ENCODE data around the gene FILIP1L. TPM values are rescaled to one million over a fixed set of nuclear protein-coding genes. Genes with fewer than 3 reads are reported as not detected.

Gene FILIP1L
- total and polyA plus RNA-seq, 2 of the 13 experiments (the other 11 are each of a cell fraction or from before 2014, with no cell fraction given), result 8.1 to 187 TPM

DNA sequence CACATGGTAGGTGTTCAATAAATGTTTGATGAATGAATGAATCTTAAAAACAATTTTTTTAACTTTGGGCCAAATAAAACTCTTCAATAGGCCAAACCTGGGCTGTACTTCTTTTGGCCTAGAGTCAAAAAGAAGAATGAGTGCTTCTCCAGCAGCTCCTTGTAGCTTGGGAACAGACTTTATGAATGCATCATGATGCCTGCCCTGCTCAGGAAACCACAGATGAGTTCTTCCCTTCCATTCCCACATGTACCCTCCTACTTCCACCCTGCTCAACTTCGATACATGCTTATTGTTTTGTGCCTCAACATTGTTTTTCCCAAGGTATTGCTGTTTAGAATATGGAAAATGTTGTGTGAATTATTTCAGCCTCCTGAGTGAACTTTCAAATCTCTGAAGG, 87.0 kb downstream of the FILIP1L start:
- in situ Hi-C loops (cut with HindIII; ENCODE audit: extremely low pct_ligation_motif_present, low pct_unique_long_range_greater_than_20kb) (no loop called here), intact Hi-C loops (cut with micrococcal nuclease; ENCODE audit: unreplicated experiment) (no loop called here)
- Histone ChIP-seq H2AFZ (ENCODE audit: low read length) (no peak overlapping the region), H3K27ac (ENCODE audit: extremely low read length, insufficient read depth, low read length) (no peak overlapping the region), H3K9me3 (ENCODE audit: low read length) (no peaks in the 10 kb centered on the region), H3K4me2 (ENCODE audit: low read depth, low read length) (no peak overlapping the region), H3K79me2 (ENCODE audit: insufficient read depth, low read length) (no peaks in the 10 kb centered on the region), H3K4me3 (replicated peaks in 1 of 3; ENCODE audit: insufficient read depth in 1 of 3, low read depth in 2 of 3, low read length in 3 of 3) (no peak overlapping the region), H3K27me3 (ENCODE audit: control insufficient read depth in 1 of 2, insufficient read depth in 2 of 2, low read length in 2 of 2) (no peaks in the 10 kb centered on the region), H3K36me3 (replicated peaks in 1 of 2; ENCODE audit: control insufficient read depth in 1 of 2, insufficient read depth in 2 of 2, low read length in 2 of 2) (no peaks in the 10 kb centered on the region; a peak in 1 of 5 replicates), H3K9ac (ENCODE audit: insufficient read depth, low read depth, low read length) (no peak overlapping the region), H3K4me1 (ENCODE audit: insufficient read depth, low read length) (peaks cover 33% of the 10 kb centered on the region), H4K20me1 (ENCODE audit: insufficient read depth, low read length) (no peaks in the 10 kb centered on the region)
- WGBS (ENCODE audit: low lambda C conversion rate), result 79% methylated on average over 1 of the region's 1 CpG
- ChIA-PET CTCF (ENCODE audit: low intra/inter-chr PET ratio, low total read pairs) (no interaction called here), POLR2A (no interaction called here)
- DNase-seq (ENCODE audit: low spot score), result no peak
- ATAC-seq, result no peak
- no TSS peak for BruUV-seq (replicated peaks)
- TF ChIP-seq IRF2 (CRISPR knock-in tag; IDR thresholded peaks at IDR 0.05), result no peak
- no peak for TF ChIP-seq HNF4A (CRISPR knock-in tag; IDR thresholded peaks at IDR 0.05)
- TF ChIP-seq ZNF17 (CRISPR knock-in tag; IDR thresholded peaks at IDR 0.05), result no peak
- TF ChIP-seq, protein P1, sequence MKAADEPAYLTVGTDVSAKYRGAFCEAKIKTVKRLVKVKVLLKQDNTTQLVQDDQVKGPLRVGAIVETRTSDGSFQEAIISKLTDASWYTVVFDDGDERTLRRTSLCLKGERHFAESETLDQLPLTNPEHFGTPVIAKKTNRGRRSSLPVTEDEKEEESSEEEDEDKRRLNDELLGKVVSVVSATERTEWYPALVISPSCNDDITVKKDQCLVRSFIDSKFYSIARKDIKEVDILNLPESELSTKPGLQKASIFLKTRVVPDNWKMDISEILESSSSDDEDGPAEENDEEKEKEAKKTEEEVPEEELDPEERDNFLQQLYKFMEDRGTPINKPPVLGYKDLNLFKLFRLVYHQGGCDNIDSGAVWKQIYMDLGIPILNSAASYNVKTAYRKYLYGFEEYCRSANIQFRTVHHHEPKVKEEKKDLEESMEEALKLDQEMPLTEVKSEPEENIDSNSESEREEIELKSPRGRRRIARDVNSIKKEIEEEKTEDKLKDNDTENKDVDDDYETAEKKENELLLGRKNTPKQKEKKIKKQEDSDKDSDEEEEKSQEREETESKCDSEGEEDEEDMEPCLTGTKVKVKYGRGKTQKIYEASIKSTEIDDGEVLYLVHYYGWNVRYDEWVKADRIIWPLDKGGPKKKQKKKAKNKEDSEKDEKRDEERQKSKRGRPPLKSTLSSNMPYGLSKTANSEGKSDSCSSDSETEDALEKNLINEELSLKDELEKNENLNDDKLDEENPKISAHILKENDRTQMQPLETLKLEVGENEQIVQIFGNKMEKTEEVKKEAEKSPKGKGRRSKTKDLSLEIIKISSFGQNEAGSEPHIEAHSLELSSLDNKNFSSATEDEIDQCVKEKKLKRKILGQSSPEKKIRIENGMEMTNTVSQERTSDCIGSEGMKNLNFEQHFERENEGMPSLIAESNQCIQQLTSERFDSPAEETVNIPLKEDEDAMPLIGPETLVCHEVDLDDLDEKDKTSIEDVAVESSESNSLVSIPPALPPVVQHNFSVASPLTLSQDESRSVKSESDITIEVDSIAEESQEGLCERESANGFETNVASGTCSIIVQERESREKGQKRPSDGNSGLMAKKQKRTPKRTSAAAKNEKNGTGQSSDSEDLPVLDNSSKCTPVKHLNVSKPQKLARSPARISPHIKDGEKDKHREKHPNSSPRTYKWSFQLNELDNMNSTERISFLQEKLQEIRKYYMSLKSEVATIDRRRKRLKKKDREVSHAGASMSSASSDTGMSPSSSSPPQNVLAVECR (CRISPR knock-in tag; IDR thresholded peaks at IDR 0.05; ENCODE audit: borderline replicate concordance), result no peak
- no peak for TF ChIP-seq CREB1 (IDR thresholded peaks at IDR 0.05)
- TF ChIP-seq CREB1 (CRISPR knock-in tag; IDR thresholded peaks at IDR 0.05), result no peak
- TF ChIP-seq, protein P2, sequence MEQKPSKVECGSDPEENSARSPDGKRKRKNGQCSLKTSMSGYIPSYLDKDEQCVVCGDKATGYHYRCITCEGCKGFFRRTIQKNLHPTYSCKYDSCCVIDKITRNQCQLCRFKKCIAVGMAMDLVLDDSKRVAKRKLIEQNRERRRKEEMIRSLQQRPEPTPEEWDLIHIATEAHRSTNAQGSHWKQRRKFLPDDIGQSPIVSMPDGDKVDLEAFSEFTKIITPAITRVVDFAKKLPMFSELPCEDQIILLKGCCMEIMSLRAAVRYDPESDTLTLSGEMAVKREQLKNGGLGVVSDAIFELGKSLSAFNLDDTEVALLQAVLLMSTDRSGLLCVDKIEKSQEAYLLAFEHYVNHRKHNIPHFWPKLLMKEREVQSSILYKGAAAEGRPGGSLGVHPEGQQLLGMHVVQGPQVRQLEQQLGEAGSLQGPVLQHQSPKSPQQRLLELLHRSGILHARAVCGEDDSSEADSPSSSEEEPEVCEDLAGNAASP (CRISPR knock-in tag; IDR thresholded peaks at IDR 0.05; ENCODE audit: borderline replicate concordance), result no peak
- no peak for TF ChIP-seq EZH2 (conservative IDR thresholded peaks at IDR 0.05; ENCODE audit: low read depth, low read length)
- TF ChIP-seq ZNF180 (CRISPR knock-in tag; IDR thresholded peaks at IDR 0.05; ENCODE audit: borderline replicate concordance, low read depth), result no peak
- TF ChIP-seq ZNF530 (CRISPR knock-in tag; IDR thresholded peaks at IDR 0.05; ENCODE audit: low read depth), result no peak
- TF ChIP-seq ZNF614 (CRISPR knock-in tag; IDR thresholded peaks at IDR 0.05; ENCODE audit: borderline replicate concordance), result no peak
- FAIRE-seq, result no peak

Measured in HepG2 (cell line).